Stimulated activated effector memory CD8-positive, alpha-beta T cell treated with anti-CD3 and anti-CD28 coated beads, Interleukin-12 subunit alpha, Interleukin-12 subunit beta, amount 100 ng/mL, for 72 hours (primary cell): Measurements from ENCODE around the gene CUX1.
"Not testable (repeated sequence)": the region's sequence is repeated elsewhere in the genome, so short reads cannot be mapped to it uniquely, and the experiment has no call there.

Source experiments
- ATAC-seq: fragments of 150-1000 bp; cut with Tn5 transposase; 2 replicates; pipeline ENCODE4 v1.10.0; 2021
- DNase-seq, 2 donors: peaks; one replicate each; pipeline ENCODE4 v3.0.0; 2021 to 2022; ENCODE audit warnings: low spot score in 2 of 2
- H3K27ac Mint-ChIP-seq: one replicate; pipeline ENCODE4 v1.8.0; 2022; ENCODE audit warnings: mild to moderate bottlenecking, mixed read lengths
- H3K36me3 Mint-ChIP-seq: one replicate; pipeline ENCODE4 v1.8.0; 2022; ENCODE audit warnings: mild to moderate bottlenecking, mixed read lengths
- H3K4me1 Mint-ChIP-seq: one replicate; pipeline ENCODE4 v1.8.0; 2022; ENCODE audit warnings: mixed read lengths
- H3K4me3 Mint-ChIP-seq: one replicate; pipeline ENCODE4 v1.8.0; 2022; ENCODE audit warnings: mild to moderate bottlenecking, mixed read lengths
- H3K9me3 Mint-ChIP-seq: one replicate; pipeline ENCODE4 v1.8.0; 2022; ENCODE audit warnings: mixed read lengths

The CUX1 gene

DNA sequence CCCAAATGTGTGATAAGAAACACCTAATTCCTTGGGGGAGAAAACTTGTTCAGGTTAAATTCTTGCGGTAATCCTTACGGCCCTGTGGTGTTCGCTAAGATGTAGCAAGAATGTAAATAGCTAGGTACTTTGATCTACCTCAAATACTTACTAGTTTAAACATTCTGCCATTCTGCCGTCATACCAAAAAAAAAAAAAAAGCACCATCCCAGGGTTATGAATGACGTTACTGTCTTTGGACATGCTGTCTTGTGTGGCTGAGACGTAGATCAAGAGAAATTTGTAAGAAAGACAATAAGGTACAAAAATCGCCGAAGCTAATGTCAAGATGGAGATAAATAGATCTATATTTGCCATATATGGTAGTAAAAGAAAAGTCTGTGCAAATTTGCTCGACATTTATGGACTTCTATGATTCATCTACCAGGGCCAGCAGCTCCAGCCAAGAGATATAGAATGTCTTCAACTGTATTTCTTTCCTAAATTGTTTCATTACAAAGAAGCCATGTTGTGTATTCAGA lies 195.6 kb downstream of the CUX1 start:
- no peaks in the 10 kb centered on the region for H3K9me3 Mint-ChIP-seq
- ATAC-seq (no peak), DNase-seq (no peak)
- no peaks in the 10 kb centered on the region for H3K4me1 Mint-ChIP-seq
- H3K36me3 Mint-ChIP-seq: no peaks in the 10 kb centered on the region
- H3K4me3 Mint-ChIP-seq: no peak overlapping the region
- no peak overlapping the region for H3K27ac Mint-ChIP-seq

DNA sequence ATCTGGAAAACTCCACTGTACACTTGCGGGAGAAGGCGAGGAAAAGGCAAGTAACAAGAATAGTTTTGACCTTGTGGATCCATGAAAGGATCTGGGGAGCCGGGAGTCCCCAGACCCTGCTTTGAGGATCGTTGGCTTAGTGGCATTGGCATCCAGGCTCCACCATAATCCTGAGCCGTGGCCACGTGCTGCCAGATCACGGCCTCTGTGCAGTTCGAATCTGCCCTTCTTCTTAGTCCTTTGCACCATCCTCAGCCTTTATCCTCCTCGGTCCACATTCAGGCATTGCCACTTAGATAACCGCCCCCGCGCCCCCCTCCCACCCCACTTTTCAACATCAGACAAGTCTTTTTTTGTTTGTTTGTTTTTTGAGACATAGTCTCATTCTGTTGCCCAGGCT lies 201.4 kb downstream of the CUX1 start:
- ATAC-seq (no peak), DNase-seq (no peak)
- Mint-ChIP-seq H3K4me1 (peaks cover 9% of the 10 kb centered on the region), H3K4me3 (no peak overlapping the region), H3K36me3 (no peaks in the 10 kb centered on the region), H3K9me3 (no peaks in the 10 kb centered on the region), H3K27ac (no peak overlapping the region)

DNA sequence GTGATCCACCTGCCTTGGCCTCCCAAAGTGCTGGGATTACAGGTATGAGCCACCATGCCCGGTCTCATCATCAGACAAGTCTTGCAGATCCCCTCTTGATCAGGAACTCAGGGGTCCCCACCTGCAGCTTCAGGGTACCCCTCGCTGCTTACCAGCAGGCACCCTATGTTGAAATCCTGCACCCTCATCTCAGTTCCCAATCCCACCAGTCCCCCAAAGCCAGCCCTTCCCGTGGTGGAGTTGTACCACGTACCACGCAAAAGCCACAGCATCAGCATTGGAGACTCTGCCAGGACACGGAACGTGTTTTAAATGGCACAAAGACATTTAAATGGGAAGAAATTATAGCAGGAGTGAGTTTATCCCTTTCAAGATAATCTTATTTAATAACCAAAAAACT lies 202.0 kb downstream of the CUX1 start:
- ATAC-seq (no peak), DNase-seq (no peak)
- no peak overlapping the region for H3K27ac Mint-ChIP-seq
- no peaks in the 10 kb centered on the region for H3K36me3 Mint-ChIP-seq
- peaks cover 12% of the 10 kb centered on the region for H3K4me1 Mint-ChIP-seq
- no peak overlapping the region for H3K4me3 Mint-ChIP-seq
- no peaks in the 10 kb centered on the region for H3K9me3 Mint-ChIP-seq

DNA sequence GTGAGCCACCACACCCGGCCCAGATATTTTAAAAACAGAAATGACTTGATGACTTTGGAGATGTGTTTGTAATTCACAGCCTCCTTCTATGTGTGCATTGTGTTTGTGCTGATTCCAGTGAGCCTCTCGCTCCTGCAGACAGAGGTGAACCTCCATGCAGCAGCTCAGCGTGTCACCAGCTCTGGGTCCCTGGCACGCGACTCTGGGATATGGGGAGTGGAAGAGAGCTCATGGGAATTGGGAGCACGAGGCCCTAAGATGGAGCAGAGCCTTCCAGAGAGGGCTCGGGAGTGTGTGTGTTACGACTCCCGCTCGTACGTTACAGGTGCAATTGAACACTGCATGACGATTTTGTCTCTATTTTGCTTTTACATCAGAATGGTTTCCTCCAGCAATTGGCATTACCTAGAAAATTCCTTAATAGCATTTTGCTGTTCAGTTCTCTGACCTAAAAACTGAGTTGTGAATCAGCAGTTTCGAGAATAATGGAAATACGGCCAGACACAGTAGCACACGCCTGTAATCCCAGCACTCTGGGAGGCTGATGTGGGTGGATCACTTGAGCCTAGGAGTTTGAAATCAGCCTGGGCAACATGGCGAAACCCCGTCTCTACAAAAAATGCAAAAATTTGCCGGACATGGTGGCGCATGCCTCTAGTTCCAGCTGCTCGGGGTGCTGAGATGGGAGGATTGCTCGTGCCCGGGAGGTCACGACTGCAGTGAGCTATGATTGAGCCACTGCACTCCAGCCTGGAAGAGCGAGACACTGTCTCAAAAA lies 204.6 kb downstream of the CUX1 start:
- H3K9me3 Mint-ChIP-seq: no peaks in the 10 kb centered on the region
- H3K36me3 Mint-ChIP-seq: no peaks in the 10 kb centered on the region
- no peak overlapping the region for H3K4me3 Mint-ChIP-seq
- peaks cover 12% of the 10 kb centered on the region for H3K4me1 Mint-ChIP-seq
- H3K27ac Mint-ChIP-seq: no peak overlapping the region
- ATAC-seq: no peak
- no peak for DNase-seq

DNA sequence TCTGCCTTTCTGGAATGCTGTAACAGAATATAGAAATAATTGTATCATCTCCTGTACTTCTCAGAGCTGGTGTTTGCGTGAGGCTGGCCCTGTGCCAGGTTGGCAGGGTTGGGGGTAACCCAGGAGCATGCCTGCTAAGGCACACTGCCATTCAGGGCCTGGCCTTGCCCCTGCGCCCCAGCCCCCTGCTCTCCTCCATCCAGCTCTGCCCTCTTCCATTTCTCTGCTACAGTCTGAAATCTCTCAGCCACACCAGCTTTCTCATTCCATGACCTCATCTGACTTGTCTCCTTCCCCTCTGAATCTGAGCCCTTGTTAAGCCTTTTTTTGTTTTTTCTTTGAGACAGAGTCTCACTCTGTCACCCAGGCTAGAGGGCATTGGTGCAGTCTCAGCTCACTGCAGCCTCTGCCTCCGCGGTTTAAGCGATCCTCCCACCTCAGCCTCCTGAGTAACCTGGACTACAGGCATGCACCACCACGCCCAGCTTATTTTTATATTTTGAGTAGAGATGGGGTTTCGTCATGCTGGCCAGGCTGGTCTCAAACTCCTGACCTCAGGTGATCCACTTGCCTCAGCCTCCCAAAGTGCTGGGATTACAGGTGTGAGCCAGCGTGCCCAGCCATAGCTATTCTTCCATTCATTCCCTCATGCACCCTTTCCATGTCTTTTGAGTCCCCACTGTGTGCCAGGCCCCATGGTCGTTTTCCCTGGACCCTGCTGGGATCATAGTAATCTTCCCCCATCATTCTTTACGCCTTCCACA lies 206.8 kb downstream of the CUX1 start:
- no peaks in the 10 kb centered on the region for H3K9me3 Mint-ChIP-seq
- peaks cover 11% of the 10 kb centered on the region for H3K36me3 Mint-ChIP-seq
- no peak overlapping the region for H3K27ac Mint-ChIP-seq
- DNase-seq (no peak), ATAC-seq (no peak)
- peaks cover 12% of the 10 kb centered on the region for H3K4me1 Mint-ChIP-seq
- no peak overlapping the region for H3K4me3 Mint-ChIP-seq

DNA sequence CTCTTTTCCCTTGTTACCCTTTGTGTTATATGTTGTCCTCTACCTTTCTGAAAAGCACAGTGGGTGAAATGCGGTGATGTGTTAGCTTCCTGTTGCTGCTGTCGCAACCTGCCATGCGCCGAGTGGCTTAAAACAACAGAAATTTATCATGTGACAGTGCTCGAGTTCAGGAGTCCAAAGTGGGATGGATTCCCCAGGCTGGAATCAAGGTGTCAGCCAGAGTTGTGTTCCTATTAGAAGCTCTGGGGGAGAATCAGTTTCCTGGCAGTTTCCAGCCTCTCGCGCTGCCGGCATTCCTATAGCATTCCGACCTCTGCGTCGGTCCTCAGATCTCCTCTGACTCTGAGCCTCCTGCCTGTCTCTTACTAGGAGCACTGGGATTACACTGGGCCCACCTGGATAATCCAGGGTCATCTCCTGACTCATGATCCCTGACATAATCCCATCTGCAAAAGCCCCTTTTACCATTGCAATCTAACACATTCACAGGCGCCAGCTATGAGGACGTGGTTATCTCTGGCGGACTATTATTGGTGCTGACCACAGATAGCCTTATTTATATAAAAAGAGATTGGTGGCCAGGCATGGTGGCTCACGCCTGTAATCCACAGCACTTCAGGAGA lies 207.5 kb downstream of the CUX1 start:
- Mint-ChIP-seq H3K27ac (no peak overlapping the region), H3K4me1 (peaks cover 12% of the 10 kb centered on the region), H3K4me3 (no peak overlapping the region), H3K9me3 (no peaks in the 10 kb centered on the region), H3K36me3 (peaks cover 15% of the 10 kb centered on the region)
- DNase-seq: no peak
- ATAC-seq: no peak

DNA sequence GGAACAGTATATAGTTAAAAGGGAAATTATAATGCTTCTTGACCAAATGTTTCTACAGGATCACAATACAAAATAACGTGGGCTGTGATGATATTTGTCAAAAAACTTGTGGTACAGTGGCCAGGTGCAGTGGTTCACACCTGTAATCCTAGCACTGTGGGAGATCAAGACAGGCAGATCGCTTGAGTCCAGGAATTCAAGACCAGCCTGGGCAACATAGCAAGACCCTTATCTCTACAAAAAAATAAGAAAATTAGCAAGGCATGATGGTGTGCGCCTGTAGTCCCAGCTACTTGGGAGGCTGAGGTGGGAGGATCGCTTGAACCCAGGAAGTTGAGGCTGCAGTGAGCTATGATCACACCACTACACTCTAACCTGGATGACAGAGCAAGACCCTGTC lies 208.4 kb downstream of the CUX1 start:
- not testable (repeated sequence) for DNase-seq, ATAC-seq, H3K27ac Mint-ChIP-seq, H3K9me3 Mint-ChIP-seq, H3K4me3 Mint-ChIP-seq
- peaks cover 12% of the 10 kb centered on the region for H3K4me1 Mint-ChIP-seq
- peaks cover 15% of the 10 kb centered on the region for H3K36me3 Mint-ChIP-seq

DNA sequence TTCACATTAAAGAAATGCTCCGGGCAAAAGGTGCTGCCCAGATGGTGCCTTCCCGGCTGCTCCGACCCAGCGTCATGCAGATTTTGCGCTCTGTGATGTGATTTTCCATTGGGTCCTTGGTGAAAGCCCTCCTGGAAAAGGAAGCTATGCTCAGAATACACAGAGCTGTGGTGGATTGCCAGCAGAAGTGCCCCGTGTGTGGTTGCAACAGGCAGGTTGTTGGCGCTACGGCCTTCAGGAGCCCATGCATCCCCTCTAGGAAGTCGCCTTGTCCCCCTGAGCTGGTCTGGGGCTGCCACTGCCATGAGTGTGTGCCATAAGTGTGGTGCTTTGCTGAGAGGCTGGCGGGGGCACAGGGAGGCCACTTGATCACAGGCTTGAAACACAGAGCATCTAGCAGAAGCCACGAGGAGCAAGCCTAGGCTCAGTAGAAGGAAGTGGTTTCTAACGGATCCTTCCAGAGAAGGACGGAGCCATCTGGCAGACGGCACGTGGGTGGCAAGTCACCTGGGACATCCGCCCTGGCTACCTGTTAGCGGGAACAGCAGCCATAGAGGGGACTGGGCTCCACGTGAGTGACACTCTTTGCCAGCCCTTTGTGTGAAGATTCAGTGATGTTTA lies 210.9 kb downstream of the CUX1 start:
- no peaks in the 10 kb centered on the region for H3K9me3 Mint-ChIP-seq
- H3K4me1 Mint-ChIP-seq: peaks cover 9% of the 10 kb centered on the region
- H3K27ac Mint-ChIP-seq: no peak overlapping the region
- peaks cover 15% of the 10 kb centered on the region for H3K36me3 Mint-ChIP-seq
- no peak for ATAC-seq
- no peak overlapping the region for H3K4me3 Mint-ChIP-seq
- DNase-seq: no peak

DNA sequence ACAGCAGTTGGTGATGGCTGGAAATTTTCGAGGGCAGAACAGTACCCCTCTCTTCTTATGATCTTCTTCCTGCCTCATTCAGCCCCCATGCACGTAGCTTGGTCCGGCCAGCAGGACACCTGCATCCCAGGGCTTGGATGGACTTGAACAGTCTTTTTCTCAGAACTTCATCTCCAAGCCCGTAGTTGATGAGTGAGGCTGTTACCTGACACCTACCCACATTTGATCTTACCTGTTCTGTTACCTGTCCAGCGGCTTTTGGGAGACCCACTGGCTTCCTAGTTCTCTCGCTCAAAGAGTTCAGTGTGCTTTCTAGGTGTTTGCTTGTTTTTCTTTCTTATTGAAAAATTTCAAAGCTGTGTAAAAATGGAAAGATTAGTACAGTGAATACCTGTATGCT lies 212.2 kb downstream of the CUX1 start:
- DNase-seq: no peak
- no peak overlapping the region for H3K4me3 Mint-ChIP-seq
- no peaks in the 10 kb centered on the region for H3K4me1 Mint-ChIP-seq
- no peak overlapping the region for H3K27ac Mint-ChIP-seq
- ATAC-seq: no peak
- H3K9me3 Mint-ChIP-seq: no peaks in the 10 kb centered on the region
- H3K36me3 Mint-ChIP-seq: peaks cover 15% of the 10 kb centered on the region

DNA sequence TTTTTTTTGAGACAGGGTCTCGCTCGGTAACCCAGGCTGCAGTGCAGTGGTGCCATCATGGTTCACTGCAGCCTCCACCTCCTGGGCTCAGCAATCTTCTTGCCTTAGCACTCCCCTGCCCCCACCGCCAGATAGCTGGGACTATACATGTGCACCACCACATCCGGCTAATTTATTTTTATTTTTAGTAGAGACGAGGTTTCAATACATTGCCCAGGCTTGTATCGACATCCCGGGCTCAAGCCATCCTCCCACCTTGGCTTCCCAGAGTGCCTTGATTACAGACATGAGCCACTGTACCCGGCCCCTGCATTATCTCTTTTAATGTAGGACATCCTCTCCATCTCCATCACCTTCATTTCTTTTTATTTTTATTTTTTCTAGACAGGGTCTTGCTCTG lies 213.3 kb downstream of the CUX1 start:
- Mint-ChIP-seq H3K4me3 (no peak overlapping the region), H3K4me1 (no peaks in the 10 kb centered on the region), H3K36me3 (peaks cover 15% of the 10 kb centered on the region), H3K27ac (no peak overlapping the region), H3K9me3 (no peaks in the 10 kb centered on the region)
- no peak for DNase-seq
- no peak for ATAC-seq

DNA sequence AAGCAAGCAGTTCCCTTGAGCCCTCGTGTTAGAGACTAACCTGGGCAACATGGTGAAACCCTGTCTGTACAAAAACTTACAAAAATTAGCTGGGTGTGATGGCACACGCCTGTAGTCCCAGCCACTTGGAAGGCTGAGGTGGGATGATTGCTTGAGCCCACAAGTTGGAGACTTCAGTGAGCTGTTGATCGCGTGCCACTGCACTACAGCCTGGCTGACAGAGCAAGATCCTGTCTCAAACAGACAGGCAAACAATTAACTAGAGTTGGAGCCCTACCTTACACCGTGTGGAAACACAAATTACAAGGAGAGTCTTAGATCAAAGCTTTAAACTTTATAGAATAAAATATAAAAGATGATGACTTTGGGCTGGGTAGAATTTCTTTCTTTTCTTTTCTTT lies 219.5 kb downstream of the CUX1 start:
- DNase-seq (no peak), ATAC-seq (no peak)
- H3K4me3 Mint-ChIP-seq: no peak overlapping the region
- H3K36me3 Mint-ChIP-seq: peaks cover 6% of the 10 kb centered on the region
- H3K27ac Mint-ChIP-seq: no peak overlapping the region
- H3K4me1 Mint-ChIP-seq: peaks cover 6% of the 10 kb centered on the region
- no peaks in the 10 kb centered on the region for H3K9me3 Mint-ChIP-seq

DNA sequence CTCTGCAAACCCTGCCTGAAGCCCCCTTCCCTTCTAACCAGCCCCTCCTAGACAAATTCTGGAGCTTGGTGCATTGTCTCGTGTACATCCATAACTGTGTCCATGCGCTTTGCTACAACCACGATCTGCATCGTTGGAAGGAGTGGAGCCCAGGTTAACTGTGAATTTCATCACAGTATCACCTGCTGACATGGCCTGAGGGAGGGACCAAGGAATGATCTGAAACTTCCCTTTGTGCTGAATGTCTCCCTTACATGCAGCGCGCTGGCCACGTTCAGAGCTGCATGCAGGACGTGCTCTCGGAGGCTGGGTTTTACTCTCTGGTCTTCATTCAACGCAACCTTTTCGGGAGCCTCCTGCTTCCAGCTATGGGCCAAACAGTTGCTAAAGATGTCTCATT lies 222.3 kb downstream of the CUX1 start:
- Mint-ChIP-seq H3K4me1 (peaks cover 6% of the 10 kb centered on the region), H3K4me3 (no peak overlapping the region), H3K27ac (no peak overlapping the region), H3K9me3 (no peaks in the 10 kb centered on the region), H3K36me3 (peaks cover 6% of the 10 kb centered on the region)
- ATAC-seq (no peak), DNase-seq (no peak)

DNA sequence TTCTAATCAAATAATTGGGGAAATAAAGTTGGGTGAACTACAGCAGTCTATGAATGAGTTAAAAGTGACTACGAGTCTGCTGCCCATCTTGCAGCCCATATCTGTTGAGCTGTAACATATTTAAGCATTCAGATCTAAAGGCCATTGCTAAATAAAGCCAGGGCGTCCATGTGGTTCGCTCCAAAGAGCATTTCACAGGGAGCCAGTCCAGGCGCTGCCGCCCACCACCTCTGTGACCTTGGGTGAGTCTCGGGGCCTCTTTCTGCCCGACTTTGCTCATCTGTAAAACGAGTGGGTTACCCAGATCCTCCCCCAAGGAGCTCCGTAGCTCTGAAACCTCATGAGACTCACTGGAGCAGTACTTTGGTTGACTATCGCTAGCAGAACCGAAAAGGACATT lies 223.1 kb downstream of the CUX1 start:
- Mint-ChIP-seq H3K4me3 (no peak overlapping the region), H3K9me3 (no peaks in the 10 kb centered on the region), H3K36me3 (peaks cover 6% of the 10 kb centered on the region), H3K4me1 (peaks cover 6% of the 10 kb centered on the region), H3K27ac (no peak overlapping the region)
- DNase-seq: no peak
- no peak for ATAC-seq

DNA sequence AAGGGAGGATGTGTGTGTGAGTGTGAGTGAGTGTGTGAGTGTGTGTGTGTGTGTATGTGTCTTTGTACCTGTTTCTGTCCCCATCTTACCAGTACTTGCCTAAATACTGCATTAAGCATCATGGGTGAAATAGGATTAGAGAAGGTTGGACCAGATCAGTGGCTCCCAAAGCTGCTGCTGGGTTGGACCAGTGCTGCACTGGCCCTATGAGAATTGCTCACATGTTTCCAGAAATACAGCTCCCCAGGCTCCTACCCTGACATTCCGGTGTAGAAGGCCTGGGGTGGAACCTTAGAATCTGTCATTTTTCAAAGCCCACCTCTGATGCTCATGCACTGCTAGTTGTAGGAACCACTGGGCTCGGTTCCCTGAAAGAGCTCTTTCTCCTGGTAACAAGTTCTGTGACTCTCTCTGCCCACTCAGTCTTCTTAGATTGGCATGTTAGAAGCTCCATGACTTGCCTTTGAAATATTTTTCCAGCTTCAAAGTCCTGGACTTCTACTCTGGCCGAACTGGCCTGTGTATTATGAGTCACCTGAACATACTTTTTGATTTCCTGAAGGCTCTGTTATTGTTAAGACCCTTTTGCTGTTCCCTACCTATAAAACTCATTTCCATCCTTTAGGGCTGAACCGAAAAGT lies 224.7 kb downstream of the CUX1 start:
- Mint-ChIP-seq H3K9me3 (no peaks in the 10 kb centered on the region), H3K4me3 (no peak overlapping the region), H3K27ac (no peak overlapping the region), H3K36me3 (peaks cover 6% of the 10 kb centered on the region), H3K4me1 (peaks cover 6% of the 10 kb centered on the region)
- ATAC-seq (no peak), DNase-seq (no peak)

DNA sequence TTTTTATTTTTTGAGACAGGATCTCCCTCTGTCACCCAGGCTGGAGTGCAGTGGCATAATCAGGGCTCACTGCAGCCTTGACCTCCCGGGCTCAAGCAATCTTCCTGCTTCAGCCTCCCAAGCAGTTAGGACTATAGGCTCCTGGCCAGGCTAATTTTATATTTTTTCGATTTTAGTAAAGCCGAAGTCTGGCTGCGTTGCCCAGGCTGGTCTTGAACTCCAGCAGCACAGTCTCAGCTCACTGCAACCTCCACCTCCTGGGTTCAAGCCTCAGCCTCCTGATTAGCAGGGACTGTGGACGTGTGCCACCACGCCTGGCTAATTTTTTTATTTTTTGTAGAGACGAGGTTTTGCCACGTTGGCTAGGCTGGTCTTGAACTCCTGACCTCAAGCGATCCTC lies 225.4 kb downstream of the CUX1 start:
- ATAC-seq, H3K4me1 Mint-ChIP-seq, H3K9me3 Mint-ChIP-seq, H3K4me3 Mint-ChIP-seq, DNase-seq, H3K27ac Mint-ChIP-seq, H3K36me3 Mint-ChIP-seq: not testable (repeated sequence)
